AG04450 (cell line): Measurements from ENCODE around the gene STYXL2. TPM values are rescaled to one million over a fixed set of nuclear protein-coding genes. Genes with fewer than 3 reads are reported as not detected.

Source experiments
- CTCF ChIA-PET: fragments of 300-600, 350-600 bp; formaldehyde crosslinking; extraction: SDS; loops from one replicate; lab custom pipeline; 2022; ENCODE audit warnings: antibody characterized with exemption, inconsistent platforms; lab: Charles Lee
- POLR2A ChIA-PET: fragments of 350-600 bp; formaldehyde crosslinking; extraction: SDS; loops from one replicate; lab custom pipeline; 2021; ENCODE audit warnings: antibody characterized with exemption, inconsistent platforms; lab: Yijun Ruan, JAX
- DNase-seq: peaks from one replicate; pipeline ENCODE4 v3.0.0-alpha.2; 2011; ENCODE audit warnings: low read depth, low spot score
- H3K27ac ChIP-seq: one replicate; pipeline ENCODE4 v1.5.1; 2012; ENCODE audit warnings: low read depth, low read length, control low read depth
- H3K27me3 ChIP-seq: one replicate; pipeline ENCODE4 v1.6.0; 2012; ENCODE audit warnings: low read length; ENCODE audit not compliant: control insufficient read depth, insufficient read depth
- H3K4me3 ChIP-seq: 2 replicates; pipeline ENCODE4 v1.5.1; 2011; ENCODE audit warnings: mild to moderate bottlenecking, low read depth, low read length, control low read depth
- H3K9me3 ChIP-seq: 2 replicates; pipeline ENCODE4 v1.5.1; 2012; ENCODE audit warnings: low read length; ENCODE audit not compliant: control insufficient read depth, insufficient read depth
- polyA plus RNA-seq: library from polyadenylated mRNA; depleted of rRNA; stranded (reverse); fragments of >200 nt; gene quantifications from 2 replicates; pipeline ENCODE4 v1.2.3, GENCODE V29; 2011
- TF ChIP-seq, protein P1 (sequence below): IDR thresholded peaks from 2 replicates; pipeline ENCODE4 v1.5.1; 2011; ENCODE audit warnings: low read depth, low read length, control low read depth, inconsistent platforms

STYXL2 gene
- polyA plus RNA-seq, 1 experiment, result not detected

DNA sequence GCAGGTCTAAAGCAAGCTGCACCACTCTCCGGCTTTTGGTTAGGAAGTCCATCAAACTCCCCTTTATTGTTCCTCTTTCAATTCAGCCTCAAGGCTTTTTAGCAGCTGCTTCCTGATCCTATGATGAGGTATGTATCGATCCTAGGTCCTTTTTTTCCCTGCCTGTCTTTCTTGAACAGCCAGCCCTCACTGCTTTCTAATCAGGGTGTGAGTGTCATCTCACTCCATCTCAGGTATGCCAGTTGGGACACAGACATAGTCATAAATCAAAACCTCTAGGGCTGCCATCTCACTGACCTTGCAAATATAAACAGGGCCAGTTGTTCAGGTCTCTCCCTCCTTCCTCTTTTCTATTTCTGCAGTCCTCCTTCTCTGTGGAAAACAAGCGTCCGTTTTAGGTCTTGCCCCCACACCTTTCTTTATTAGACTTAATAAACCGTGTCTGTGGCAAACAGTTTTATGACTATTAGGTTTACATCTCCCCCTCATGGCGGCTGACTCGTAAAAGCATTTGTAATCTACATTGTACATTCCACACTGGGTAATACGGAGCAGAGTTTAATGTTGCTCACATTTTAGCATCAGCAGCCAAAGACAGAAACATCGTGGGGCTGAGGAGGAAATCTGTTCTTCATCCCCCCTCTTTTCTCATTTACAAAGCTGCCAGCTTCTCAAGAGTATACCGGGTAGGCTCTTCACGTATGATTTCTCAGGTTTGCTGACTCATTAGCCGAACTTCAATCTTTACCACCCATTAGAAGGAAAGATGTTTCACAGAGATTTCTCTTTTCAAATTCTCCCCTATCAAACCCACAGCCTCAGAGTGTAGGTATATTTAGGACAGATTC, 11.6 kb downstream of the STYXL2 start:
- POLR2A ChIA-PET, result no interaction called here
- TF ChIP-seq, protein P1, sequence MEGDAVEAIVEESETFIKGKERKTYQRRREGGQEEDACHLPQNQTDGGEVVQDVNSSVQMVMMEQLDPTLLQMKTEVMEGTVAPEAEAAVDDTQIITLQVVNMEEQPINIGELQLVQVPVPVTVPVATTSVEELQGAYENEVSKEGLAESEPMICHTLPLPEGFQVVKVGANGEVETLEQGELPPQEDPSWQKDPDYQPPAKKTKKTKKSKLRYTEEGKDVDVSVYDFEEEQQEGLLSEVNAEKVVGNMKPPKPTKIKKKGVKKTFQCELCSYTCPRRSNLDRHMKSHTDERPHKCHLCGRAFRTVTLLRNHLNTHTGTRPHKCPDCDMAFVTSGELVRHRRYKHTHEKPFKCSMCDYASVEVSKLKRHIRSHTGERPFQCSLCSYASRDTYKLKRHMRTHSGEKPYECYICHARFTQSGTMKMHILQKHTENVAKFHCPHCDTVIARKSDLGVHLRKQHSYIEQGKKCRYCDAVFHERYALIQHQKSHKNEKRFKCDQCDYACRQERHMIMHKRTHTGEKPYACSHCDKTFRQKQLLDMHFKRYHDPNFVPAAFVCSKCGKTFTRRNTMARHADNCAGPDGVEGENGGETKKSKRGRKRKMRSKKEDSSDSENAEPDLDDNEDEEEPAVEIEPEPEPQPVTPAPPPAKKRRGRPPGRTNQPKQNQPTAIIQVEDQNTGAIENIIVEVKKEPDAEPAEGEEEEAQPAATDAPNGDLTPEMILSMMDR, result no peak
- CTCF ChIA-PET, result no interaction called here

DNA sequence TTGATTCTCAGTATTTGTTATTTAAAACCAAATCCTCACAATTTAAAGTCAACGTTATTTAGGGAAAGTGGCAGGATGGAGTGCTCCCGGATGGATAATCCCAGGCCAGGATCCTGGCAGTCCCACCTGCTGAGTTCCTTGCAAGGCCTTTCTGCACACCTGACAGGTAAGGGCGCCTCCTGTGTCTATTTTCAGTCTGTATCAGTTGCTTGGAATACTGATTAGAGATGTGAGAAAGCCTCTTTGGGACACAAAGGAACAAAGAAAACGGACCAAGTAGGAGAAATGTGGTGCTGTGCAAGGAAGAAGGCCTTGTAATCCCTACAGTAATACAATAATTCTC, 12.2 kb downstream of the STYXL2 start:
- DNase-seq, result no peak
- TF ChIP-seq, protein P1, result no peak
- CTCF ChIA-PET, result no interaction called here
- no peak overlapping the region for H3K4me3 ChIP-seq
- no peaks in the 10 kb centered on the region for H3K9me3 ChIP-seq
- H3K27ac ChIP-seq, result no peak overlapping the region
- POLR2A ChIA-PET, result no interaction called here
- no peaks in the 10 kb centered on the region for H3K27me3 ChIP-seq

More for the DNA sequence above, 11.6 kb downstream of the STYXL2 start:
- no peak for DNase-seq
- Histone ChIP-seq H3K4me3 (no peak overlapping the region), H3K9me3 (no peaks in the 10 kb centered on the region), H3K27me3 (no peaks in the 10 kb centered on the region), H3K27ac (no peak overlapping the region)

DNA sequence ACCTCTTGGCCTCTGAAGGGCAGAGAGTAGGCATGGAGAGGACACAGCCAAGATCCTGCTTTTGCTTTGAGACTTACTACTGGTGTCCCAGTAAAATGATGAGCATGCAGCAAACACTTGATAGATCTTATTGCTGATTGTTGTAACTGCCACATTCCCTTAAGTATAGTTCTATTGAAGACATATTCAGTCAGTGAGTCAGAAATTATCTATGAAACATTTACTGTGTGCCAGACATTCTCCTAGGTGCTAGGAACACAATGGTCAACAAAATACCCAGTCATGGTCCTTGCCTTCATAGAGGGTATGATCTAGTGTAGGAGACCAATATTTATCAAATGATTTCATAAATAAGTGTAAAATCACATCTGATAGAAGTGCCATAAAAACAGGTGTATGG, 13.6 kb downstream of the STYXL2 start:
- H3K27me3 ChIP-seq, result no peaks in the 10 kb centered on the region
- H3K27ac ChIP-seq, result no peak overlapping the region
- H3K4me3 ChIP-seq, result no peak overlapping the region
- TF ChIP-seq, protein P1, result no peak
- ChIA-PET CTCF (no interaction called here), POLR2A (no interaction called here)
- no peak for DNase-seq
- no peaks in the 10 kb centered on the region for H3K9me3 ChIP-seq

DNA sequence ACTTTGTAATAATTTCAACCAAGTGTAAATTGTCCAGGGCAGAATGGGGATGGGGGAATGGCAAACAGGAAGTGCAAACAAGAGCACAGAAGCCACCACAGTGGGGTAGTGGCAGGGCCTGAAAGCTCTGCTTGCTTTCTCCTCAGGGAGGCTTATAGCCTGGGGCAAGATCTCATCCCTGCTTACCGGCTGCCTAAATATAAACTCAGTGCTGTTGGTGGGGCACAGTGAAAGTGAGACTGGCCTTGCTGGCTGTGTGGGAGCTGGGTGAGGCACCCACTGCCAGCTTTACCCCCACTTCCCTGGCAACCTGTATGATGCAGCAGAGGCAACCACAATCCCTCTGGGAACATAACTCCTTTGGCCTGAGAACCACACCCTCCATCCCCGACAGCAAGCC, 15.2 kb downstream of the STYXL2 start:
- Histone ChIP-seq H3K27ac (no peak overlapping the region), H3K27me3 (no peaks in the 10 kb centered on the region), H3K9me3 (no peaks in the 10 kb centered on the region), H3K4me3 (no peak overlapping the region)
- CTCF ChIA-PET, result interaction anchor here (1.2 kb wide), 1 partner anchor 431 kb away, joined by 3 read pairs; no protein-coding TSS in a partner anchor
- TF ChIP-seq, protein P1, result no peak
- no peak for DNase-seq
- POLR2A ChIA-PET, result no interaction called here

DNA sequence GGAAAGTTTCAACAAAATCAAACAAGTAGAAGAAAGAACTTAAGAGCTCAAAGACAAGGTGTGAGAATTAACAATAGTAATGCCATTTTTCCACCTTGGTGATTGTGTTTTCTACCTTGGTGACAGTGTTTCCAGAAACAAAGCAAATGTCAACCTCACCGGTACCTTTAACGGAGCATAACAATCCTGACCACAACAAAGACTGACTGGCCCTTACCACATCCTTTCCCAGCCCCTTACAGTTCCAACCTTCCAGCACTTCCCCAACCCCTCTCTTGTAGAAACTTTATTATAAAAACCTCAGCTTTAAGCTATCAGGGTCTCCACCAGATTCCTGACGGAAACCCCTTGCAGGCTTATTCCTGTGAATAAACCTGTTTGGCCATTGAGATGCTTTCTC, 16.7 kb downstream of the STYXL2 start:
- no peak for DNase-seq
- Histone ChIP-seq H3K4me3 (no peak overlapping the region), H3K27ac (no peak overlapping the region), H3K9me3 (no peaks in the 10 kb centered on the region), H3K27me3 (no peaks in the 10 kb centered on the region)
- TF ChIP-seq, protein P1, result no peak
- ChIA-PET POLR2A (no interaction called here), CTCF (no interaction called here)
